Fibroblast of mammary gland (primary cell): ENCODE results near the gene GPR21.

Experiments
- DNase-seq: peaks from one replicate; pipeline ENCODE4 v3.0.0-alpha.2; 2010; ENCODE audit warnings: low read depth
- H3K4me3 ChIP-seq: 2 replicates; pipeline ENCODE4 v1.5.1; 2011; ENCODE audit warnings: low read depth, mild to moderate bottlenecking, low read length, moderate library complexity; ENCODE audit not compliant: control insufficient read depth
- CTCF ChIP-seq: conservative IDR thresholded peaks from 2 replicates; pipeline ENCODE4 v1.5.1; 2011; ENCODE audit warnings: low read depth, low read length, inconsistent platforms; ENCODE audit not compliant: control insufficient read depth, insufficient read depth

GPR21 gene

GRCh38 chr9:123028973-123029372 lies 4.5 kb upstream of the GPR21 start:
- no peak overlapping the region for H3K4me3 ChIP-seq
- no peak for TF ChIP-seq CTCF
- no peak for DNase-seq

- TF ChIP-seq CTCF: no peak
- H3K4me3 ChIP-seq: no peak overlapping the region
- DNase-seq: no peak
Observed at GRCh38 chr9:123031963-123032362, 1.5 kb upstream of the GPR21 start.

GRCh38 chr9:123033864-123034601 lies 566 bp downstream of the GPR21 start:
- H3K4me3 ChIP-seq: no peak overlapping the region
- TF ChIP-seq CTCF: no peak
- no peak for DNase-seq

- DNase-seq: no peak
- TF ChIP-seq CTCF: no peak
Observed at GRCh38 chr9:123034881-123035510, 1.5 kb downstream of the GPR21 start.

GRCh38 chr9:123035791-123036190 lies 2.3 kb downstream of the GPR21 start:
- H3K4me3 ChIP-seq: no peak overlapping the region

More at GRCh38 chr9:123034881-123035510, 1.5 kb downstream of the GPR21 start:
- H3K4me3 ChIP-seq: no peak overlapping the region

GRCh38 chr9:123036893-123037545 lies 3.6 kb downstream of the GPR21 start:
- TF ChIP-seq CTCF: no peak

More at GRCh38 chr9:123035791-123036190, 2.3 kb downstream of the GPR21 start:
- DNase-seq: no peak
- TF ChIP-seq CTCF: no peak

More at GRCh38 chr9:123036893-123037545, 3.6 kb downstream of the GPR21 start:
- H3K4me3 ChIP-seq: no peak overlapping the region
- no peak for DNase-seq
